Endodermal cell (in vitro differentiated cells): ENCODE results near the gene GABRR2. TPM values are rescaled to one million over a fixed set of nuclear protein-coding genes. Genes with fewer than 3 reads are reported as not detected.

Source experiments
- DNase-seq: peaks from one replicate; pipeline ENCODE4 v3.0.0-alpha.2; 2017
- H3K27ac ChIP-seq: 2 replicates; pipeline ENCODE4 v1.5.1; 2013; ENCODE audit warnings: mild to moderate bottlenecking, low read depth, low read length, moderate library complexity
- H3K27me3 ChIP-seq: 2 replicates; pipeline ENCODE4 v1.6.1; 2013; ENCODE audit warnings: mild to moderate bottlenecking, low read length, moderate library complexity; ENCODE audit not compliant: insufficient read depth, control insufficient read depth, poor library complexity, severe bottlenecking
- H3K36me3 ChIP-seq: 2 replicates; pipeline ENCODE4 v1.7.0; 2013; ENCODE audit warnings: mild to moderate bottlenecking, low read length, moderate library complexity; ENCODE audit not compliant: control insufficient read depth, insufficient read depth
- H3K4me1 ChIP-seq: one replicate; pipeline ENCODE4 v1.7.0; 2013; ENCODE audit warnings: low read length; ENCODE audit not compliant: control insufficient read depth, insufficient read depth
- H3K4me3 ChIP-seq: 2 replicates; pipeline ENCODE4 v1.5.1; 2013; ENCODE audit warnings: mild to moderate bottlenecking, low read length, moderate library complexity
- H3K9ac ChIP-seq: 2 replicates; pipeline ENCODE4 v1.6.1; 2013; ENCODE audit warnings: mild to moderate bottlenecking, low read length, moderate library complexity; ENCODE audit not compliant: poor library complexity, severe bottlenecking; ENCODE audit errors: extremely low read depth
- H3K9me3 ChIP-seq: 2 replicates; pipeline ENCODE4 v1.6.1; 2013; ENCODE audit warnings: mild to moderate bottlenecking, low read length, moderate library complexity; ENCODE audit not compliant: control insufficient read depth
- H3K27ac Mint-ChIP-seq: 2 replicates; pipeline ENCODE4 v1.8.0; 2020; ENCODE audit warnings: mixed read lengths
- H3K27me3 Mint-ChIP-seq: 2 replicates; pipeline ENCODE4 v1.8.0; 2021; ENCODE audit warnings: mild to moderate bottlenecking, mixed read lengths; ENCODE audit not compliant: insufficient read depth
- H3K36me3 Mint-ChIP-seq: 2 replicates; pipeline ENCODE4 v1.8.0; 2020; ENCODE audit warnings: low read depth, mixed read lengths
- H3K4me1 Mint-ChIP-seq: 2 replicates; pipeline ENCODE4 v1.8.0; 2020; ENCODE audit warnings: mixed read lengths
- H3K4me3 Mint-ChIP-seq: 2 replicates; pipeline ENCODE4 v1.8.0; 2020; ENCODE audit warnings: mild to moderate bottlenecking, moderate library complexity, mixed read lengths
- H3K9me3 Mint-ChIP-seq: 2 replicates; pipeline ENCODE4 v1.8.0; 2020; ENCODE audit warnings: mild to moderate bottlenecking, mixed read lengths
- CTCF ChIP-seq: fragments of 200-600 bp; sonication (generic); conservative IDR thresholded peaks from 2 replicates; pipeline ENCODE4 v1.5.0; 2021; ENCODE audit warnings: antibody characterized with exemption, mild to moderate bottlenecking
- WGBS, 2 experiments: methylation state at CpG; one replicate each; pipeline versions ENCODE4 v1.1.5 to v1.1.7; 2013; ENCODE audit warnings: missing lambda C conversion rate in 2 of 2, mixed read lengths in 1 of 2; ENCODE audit not compliant: insufficient coverage in 1 of 2, insufficient read length in 1 of 2; 5-methylcytosine and 5-hydroxymethylcytosine counted together
- total RNA-seq, 2 donors: library from RNA; stranded (reverse); fragmentation: NEBNext Ultra II Directional in 1 of 2; extraction: Animal tissue kit (Norgen Biotek cat#: 25700) in 1 of 2; gene quantifications; 2 replicates in 1 of 2; 3 replicates in 1 of 2; pipeline ENCODE4 v1.2.1, GENCODE V29; 2021

GABRR2 gene
- total RNA-seq, 2 donors from 2014 or later: 0.15 to 0.27 TPM

GRCh38 chr6:89330910-89331309, 15.8 kb upstream of the GABRR2 start:
- H3K9me3 Mint-ChIP-seq: no peaks in the 10 kb centered on the region
- H3K36me3 Mint-ChIP-seq: peaks cover 24% of the 10 kb centered on the region
- Histone ChIP-seq H3K27me3 (no peaks in the 10 kb centered on the region), H3K36me3 (peaks cover 76% of the 10 kb centered on the region), H3K27ac (no peak overlapping the region), H3K9ac (no peak overlapping the region), H3K4me3 (no peak overlapping the region), H3K4me1 (no peaks in the 10 kb centered on the region), H3K9me3 (no peaks in the 10 kb centered on the region)
- DNase-seq: no peak
- no peaks in the 10 kb centered on the region for H3K4me1 Mint-ChIP-seq
- H3K27me3 Mint-ChIP-seq: no peaks in the 10 kb centered on the region
- no peak overlapping the region for H3K27ac Mint-ChIP-seq
- no peak for TF ChIP-seq CTCF
- H3K4me3 Mint-ChIP-seq: no peak overlapping the region
- WGBS, 2 experiments: 92% methylated on average over 1 of the region's 1 CpG; no CpG with 5 or more reads in 1 of the 2 experiments

GRCh38 chr6:89328976-89329375, 13.9 kb upstream of the GABRR2 start:
- TF ChIP-seq CTCF: no peak
- Histone ChIP-seq H3K27ac (no peak overlapping the region), H3K36me3 (peaks cover 63% of the 10 kb centered on the region), H3K9ac (no peak overlapping the region), H3K27me3 (no peaks in the 10 kb centered on the region), H3K9me3 (no peaks in the 10 kb centered on the region), H3K4me1 (no peaks in the 10 kb centered on the region), H3K4me3 (no peak overlapping the region)
- H3K27ac Mint-ChIP-seq: no peak overlapping the region
- H3K27me3 Mint-ChIP-seq: no peaks in the 10 kb centered on the region
- no CpG with 5 or more reads among the region's 1 CpG for WGBS, 2 experiments
- no peaks in the 10 kb centered on the region for H3K4me1 Mint-ChIP-seq
- no peak overlapping the region for H3K4me3 Mint-ChIP-seq
- H3K9me3 Mint-ChIP-seq: no peaks in the 10 kb centered on the region
- DNase-seq: no peak
- peaks cover 22% of the 10 kb centered on the region for H3K36me3 Mint-ChIP-seq

GRCh38 chr6:89324304-89324703, 9.2 kb upstream of the GABRR2 start:
- H3K4me1 ChIP-seq: no peaks in the 10 kb centered on the region
- Mint-ChIP-seq H3K27ac (peak overlapping the region; percentile 41), H3K4me1 (no peaks in the 10 kb centered on the region), H3K4me3 (no peak overlapping the region), H3K36me3 (peaks cover 22% of the 10 kb centered on the region), H3K27me3 (no peaks in the 10 kb centered on the region), H3K9me3 (peaks cover 31% of the 10 kb centered on the region)
- 90% methylated on average over 3 of the region's 3 CpGs; no CpG with 5 or more reads in 1 of the 2 experiments for WGBS, 2 experiments
- H3K36me3 ChIP-seq: peaks cover 40% of the 10 kb centered on the region
- no peak for TF ChIP-seq CTCF
- H3K27me3 ChIP-seq: no peaks in the 10 kb centered on the region
- H3K9ac ChIP-seq: no peak overlapping the region
- H3K4me3 ChIP-seq: no peak overlapping the region
- H3K9me3 ChIP-seq: peaks cover 26% of the 10 kb centered on the region
- H3K27ac ChIP-seq: no peak overlapping the region
- DNase-seq: no peak
